SJCRH30 (cell line): ENCODE measurements around the gene ADRA2B. TPM values are rescaled to one million over a fixed set of nuclear protein-coding genes. Genes with fewer than 3 reads are reported as not detected.
"Not testable (repeated sequence)": the region's sequence is repeated elsewhere in the genome, so short reads cannot be mapped to it uniquely, and the experiment has no call there.

ENCODE experiments used
- DNase-seq, 2 experiments: peaks; one replicate each; pipeline ENCODE4 v3.0.0-alpha.2; 2015 to 2020
- H3K27ac ChIP-seq: fragments of 250-450 bp; sonication (Bioruptor Pico); 2 replicates; pipeline ENCODE4 v1.5.1; 2020; ENCODE audit warnings: mild to moderate bottlenecking, moderate library complexity
- H3K27me3 ChIP-seq: fragments of 250-450 bp; sonication (Bioruptor Pico); 2 replicates; pipeline ENCODE4 v1.5.1; 2020; ENCODE audit warnings: mild to moderate bottlenecking, moderate library complexity
- H3K36me3 ChIP-seq: fragments of 250-450 bp; sonication (Bioruptor Pico); 2 replicates; pipeline ENCODE4 v1.5.1; 2020; ENCODE audit warnings: mild to moderate bottlenecking, moderate library complexity
- H3K4me1 ChIP-seq: fragments of 250-450 bp; sonication (Bioruptor Pico); 2 replicates; pipeline ENCODE4 v1.5.1; 2020; ENCODE audit warnings: mild to moderate bottlenecking, moderate library complexity
- H3K4me3 ChIP-seq: fragments of 250-450 bp; sonication (Bioruptor Pico); 2 replicates; pipeline ENCODE4 v1.5.1; 2020; ENCODE audit warnings: mild to moderate bottlenecking, moderate library complexity
- H3K9me3 ChIP-seq: fragments of 250-450 bp; sonication (Bioruptor Pico); replicated peaks from 2 replicates; pipeline ENCODE4 v1.5.1; 2020; ENCODE audit warnings: mild to moderate bottlenecking, moderate library complexity
- total RNA-seq: library from RNA; depleted of rRNA; stranded (reverse); fragments of >200 nt; shearing (Covaris generic); gene quantifications from 2 replicates; pipeline ENCODE4 v1.2.3, GENCODE V29; 2014

Gene ADRA2B
- total RNA-seq, 1 experiment from 2014 or later = not detected

- Histone ChIP-seq H3K4me1 (peaks cover 17% of the 10 kb centered on the region), H3K9me3 (0 out of 2 replicates have a peak, but pooled peaks cover 8% of the 10 kb centered on the region), H3K27me3 (no peaks in the 10 kb centered on the region), H3K27ac (no peak overlapping the region), H3K4me3 (no peak overlapping the region), H3K36me3 (no peaks in the 10 kb centered on the region)
- no peak for DNase-seq
These were observed 42.2 kb downstream of the ADRA2B start for GRCh38 chr2:96074156-96074555.

GRCh38 chr2:96073170-96073775, 43.1 kb downstream of the ADRA2B start:
- Histone ChIP-seq H3K27ac (peak overlapping the region; percentile 86; the same call in 1 of the 2 replicates), H3K4me1 (peaks cover 17% of the 10 kb centered on the region)

GRCh38 chr2:96072746-96073145, 43.6 kb downstream of the ADRA2B start:
- H3K27ac ChIP-seq = peak overlapping the region; percentile 86
- no peak for DNase-seq

More at GRCh38 chr2:96073170-96073775, 43.1 kb downstream of the ADRA2B start:
- H3K9me3 ChIP-seq = 0 out of 2 replicates have a peak, but pooled peaks cover 8% of the 10 kb centered on the region
- H3K27me3 ChIP-seq = no peaks in the 10 kb centered on the region
- no peak overlapping the region for H3K4me3 ChIP-seq
- DNase-seq = no peak
- H3K36me3 ChIP-seq = no peaks in the 10 kb centered on the region; the same call in 1 of the 2 replicates

GRCh38 chr2:96071977-96072491, 44.3 kb downstream of the ADRA2B start:
- Histone ChIP-seq H3K4me1 (peaks cover 21% of the 10 kb centered on the region), H3K4me3 (peak overlapping the region; percentile 1), H3K27ac (peak overlapping the region; percentile 86)
- H3K27me3 ChIP-seq, H3K36me3 ChIP-seq, H3K9me3 ChIP-seq: not testable (repeated sequence)
- peak; percentile 83 to 89 for DNase-seq

More at GRCh38 chr2:96072746-96073145, 43.6 kb downstream of the ADRA2B start:
- no peaks in the 10 kb centered on the region; the same call in 1 of the 2 replicates for H3K36me3 ChIP-seq
- no peak overlapping the region for H3K4me3 ChIP-seq
- peaks cover 17% of the 10 kb centered on the region for H3K4me1 ChIP-seq
- H3K27me3 ChIP-seq = no peaks in the 10 kb centered on the region
- 0 out of 2 replicates have a peak, but pooled peaks cover 8% of the 10 kb centered on the region for H3K9me3 ChIP-seq

- H3K36me3 ChIP-seq, H3K9me3 ChIP-seq, H3K27me3 ChIP-seq: not testable (repeated sequence)
- H3K4me1 ChIP-seq = peaks cover 21% of the 10 kb centered on the region
- peak overlapping the region; percentile 86 for H3K27ac ChIP-seq
- DNase-seq = peak in 1 of 2 experiments; percentile 28
- peak overlapping the region; percentile 1 for H3K4me3 ChIP-seq
These were observed 45.0 kb downstream of the ADRA2B start for GRCh38 chr2:96071087-96071976.

GRCh38 chr2:96070351-96070750, 46.0 kb downstream of the ADRA2B start:
- not testable (repeated sequence) for H3K27me3 ChIP-seq, H3K27ac ChIP-seq

GRCh38 chr2:96069878-96070277, 46.5 kb downstream of the ADRA2B start:
- H3K9me3 ChIP-seq, H3K4me3 ChIP-seq, H3K27ac ChIP-seq, DNase-seq, H3K36me3 ChIP-seq, H3K27me3 ChIP-seq: not testable (repeated sequence)
- peaks cover 21% of the 10 kb centered on the region for H3K4me1 ChIP-seq

More at GRCh38 chr2:96070351-96070750, 46.0 kb downstream of the ADRA2B start:
- not testable (repeated sequence) for DNase-seq, H3K9me3 ChIP-seq, H3K4me3 ChIP-seq, H3K36me3 ChIP-seq
- H3K4me1 ChIP-seq = peaks cover 21% of the 10 kb centered on the region

- H3K9me3 ChIP-seq, H3K36me3 ChIP-seq, H3K4me3 ChIP-seq, H3K27me3 ChIP-seq, H3K27ac ChIP-seq: not testable (repeated sequence)
- peak; percentile 44 to 47 for DNase-seq
- H3K4me1 ChIP-seq = peaks cover 27% of the 10 kb centered on the region
These were observed 48.3 kb downstream of the ADRA2B start for GRCh38 chr2:96067902-96068581.

- not testable (repeated sequence) for H3K36me3 ChIP-seq, H3K4me3 ChIP-seq, H3K9me3 ChIP-seq, DNase-seq, H3K27me3 ChIP-seq, H3K27ac ChIP-seq
- peaks cover 20% of the 10 kb centered on the region for H3K4me1 ChIP-seq
These were observed 49.2 kb downstream of the ADRA2B start for GRCh38 chr2:96067098-96067660.

GRCh38 chr2:96066511-96066910, 49.9 kb downstream of the ADRA2B start:
- not testable (repeated sequence) for H3K9me3 ChIP-seq, H3K27me3 ChIP-seq, H3K4me3 ChIP-seq, DNase-seq, H3K27ac ChIP-seq, H3K36me3 ChIP-seq
- H3K4me1 ChIP-seq = peaks cover 17% of the 10 kb centered on the region

GRCh38 chr2:96065954-96066353, 50.4 kb downstream of the ADRA2B start:
- not testable (repeated sequence) for H3K27ac ChIP-seq, H3K36me3 ChIP-seq, H3K9me3 ChIP-seq, H3K27me3 ChIP-seq, DNase-seq, H3K4me3 ChIP-seq
- peaks cover 12% of the 10 kb centered on the region for H3K4me1 ChIP-seq

- no peak for DNase-seq
- Histone ChIP-seq H3K27me3 (peaks cover 3% of the 10 kb centered on the region; the same call in 1 of the 2 replicates), H3K4me3 (no peak overlapping the region), H3K36me3 (no peaks in the 10 kb centered on the region; the same call in 1 of the 2 replicates), H3K9me3 (no peaks in the 10 kb centered on the region; the same call in 1 of the 2 replicates), H3K4me1 (peaks cover 12% of the 10 kb centered on the region), H3K27ac (no peak overlapping the region)
These were observed 50.9 kb downstream of the ADRA2B start for GRCh38 chr2:96065381-96065930.

GRCh38 chr2:96064760-96065159, 51.6 kb downstream of the ADRA2B start:
- H3K27ac ChIP-seq, H3K27me3 ChIP-seq, H3K4me3 ChIP-seq, H3K9me3 ChIP-seq, H3K36me3 ChIP-seq, DNase-seq: not testable (repeated sequence)
- H3K4me1 ChIP-seq = peaks cover 12% of the 10 kb centered on the region

- DNase-seq, H3K36me3 ChIP-seq, H3K27me3 ChIP-seq, H3K27ac ChIP-seq, H3K9me3 ChIP-seq, H3K4me3 ChIP-seq: not testable (repeated sequence)
- H3K4me1 ChIP-seq = peaks cover 12% of the 10 kb centered on the region
These were observed 52.2 kb downstream of the ADRA2B start for GRCh38 chr2:96064047-96064675.
